ENCODE data around the gene CHFR.

GRCh38 chr12:132872073-132872855 is 15.1 kb downstream of the CHFR start:
- no peak for TF ChIP-seq CTCF (IDR thresholded peaks at IDR 0.05)
- TF ChIP-seq POLR2A (IDR thresholded peaks at IDR 0.05): no peak

Measured in heart left ventricle (tissue), 13 donors.